ENCODE results near the gene CYP4F8.

The CYP4F8 gene

GRCh38 chr19:15614507-15615379 lies at the start of gene CYP4F8:
Gene CYP4F8, plus strand, starts transcription at chr19:15615218. Its CDS starts 399 bp downstream, at chr19:15615617.
- TF ChIP-seq, protein P1, sequence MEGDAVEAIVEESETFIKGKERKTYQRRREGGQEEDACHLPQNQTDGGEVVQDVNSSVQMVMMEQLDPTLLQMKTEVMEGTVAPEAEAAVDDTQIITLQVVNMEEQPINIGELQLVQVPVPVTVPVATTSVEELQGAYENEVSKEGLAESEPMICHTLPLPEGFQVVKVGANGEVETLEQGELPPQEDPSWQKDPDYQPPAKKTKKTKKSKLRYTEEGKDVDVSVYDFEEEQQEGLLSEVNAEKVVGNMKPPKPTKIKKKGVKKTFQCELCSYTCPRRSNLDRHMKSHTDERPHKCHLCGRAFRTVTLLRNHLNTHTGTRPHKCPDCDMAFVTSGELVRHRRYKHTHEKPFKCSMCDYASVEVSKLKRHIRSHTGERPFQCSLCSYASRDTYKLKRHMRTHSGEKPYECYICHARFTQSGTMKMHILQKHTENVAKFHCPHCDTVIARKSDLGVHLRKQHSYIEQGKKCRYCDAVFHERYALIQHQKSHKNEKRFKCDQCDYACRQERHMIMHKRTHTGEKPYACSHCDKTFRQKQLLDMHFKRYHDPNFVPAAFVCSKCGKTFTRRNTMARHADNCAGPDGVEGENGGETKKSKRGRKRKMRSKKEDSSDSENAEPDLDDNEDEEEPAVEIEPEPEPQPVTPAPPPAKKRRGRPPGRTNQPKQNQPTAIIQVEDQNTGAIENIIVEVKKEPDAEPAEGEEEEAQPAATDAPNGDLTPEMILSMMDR (IDR thresholded peaks at IDR 0.05; ENCODE audit: low read length, missing control alignments): no peak
- no peak for DNase-seq (ENCODE audit: low read depth)
- no peak within 1 kb of the TSS for H3K4me3 ChIP-seq (replicated peaks; ENCODE audit: low read depth, low read length)

DNA sequence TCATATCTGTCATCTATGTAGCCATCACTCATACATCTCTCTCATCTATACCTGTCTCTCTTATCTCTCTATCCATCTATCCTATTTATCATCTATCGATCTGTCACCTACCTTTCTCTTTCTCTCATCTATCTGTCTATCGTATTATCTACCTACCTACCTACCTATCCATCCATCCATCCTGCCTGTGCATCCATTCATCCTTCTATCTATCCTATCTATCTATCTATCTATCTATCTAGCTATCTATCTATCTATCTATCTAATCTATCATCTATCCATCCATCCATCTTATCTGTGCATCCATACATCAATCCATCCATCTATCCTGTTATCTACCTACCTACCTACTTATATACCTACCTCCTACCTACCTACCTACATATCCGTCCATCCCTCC lies 44.6 kb upstream of the CYP4F8 start:
- DNase-seq (ENCODE audit: low read depth): no peak
- no peak overlapping the region for H3K4me3 ChIP-seq (replicated peaks; ENCODE audit: low read depth, low read length)
- TF ChIP-seq, protein P1 (IDR thresholded peaks at IDR 0.05; ENCODE audit: low read length, missing control alignments): no peak

DNA sequence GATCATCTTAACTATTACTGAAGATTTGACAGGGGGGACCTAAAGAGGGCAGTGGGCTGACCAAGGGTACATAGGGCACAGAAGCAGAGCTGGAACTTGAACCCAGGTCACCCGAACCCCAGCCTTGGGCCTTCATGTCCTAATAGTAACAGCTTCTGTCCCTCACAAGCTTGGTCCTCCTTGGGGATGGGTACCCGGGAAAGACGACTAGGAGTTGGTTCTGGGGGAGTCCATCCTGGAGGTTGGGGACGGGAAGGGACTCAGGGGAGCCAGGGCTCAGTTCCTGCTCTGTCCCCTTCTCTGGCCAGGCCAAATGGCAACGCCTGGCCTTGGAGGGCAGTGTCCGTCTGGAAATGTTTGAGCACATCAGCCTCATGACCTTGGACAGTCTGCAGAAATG lies 39.6 kb upstream of the CYP4F8 start:
- TF ChIP-seq, protein P1 (IDR thresholded peaks at IDR 0.05; ENCODE audit: low read length, missing control alignments): no peak
- H3K4me3 ChIP-seq (replicated peaks; ENCODE audit: low read depth, low read length): no peak overlapping the region
- no peak for DNase-seq (ENCODE audit: low read depth)

- TF ChIP-seq, protein P1 (IDR thresholded peaks at IDR 0.05; ENCODE audit: low read length, missing control alignments): no peak
- no peak for DNase-seq (ENCODE audit: low read depth)
- no peak overlapping the region for H3K4me3 ChIP-seq (replicated peaks; ENCODE audit: low read depth, low read length)
Measured at GRCh38 chr19:15576526-15577156, 38.4 kb upstream of the CYP4F8 start.

DNA sequence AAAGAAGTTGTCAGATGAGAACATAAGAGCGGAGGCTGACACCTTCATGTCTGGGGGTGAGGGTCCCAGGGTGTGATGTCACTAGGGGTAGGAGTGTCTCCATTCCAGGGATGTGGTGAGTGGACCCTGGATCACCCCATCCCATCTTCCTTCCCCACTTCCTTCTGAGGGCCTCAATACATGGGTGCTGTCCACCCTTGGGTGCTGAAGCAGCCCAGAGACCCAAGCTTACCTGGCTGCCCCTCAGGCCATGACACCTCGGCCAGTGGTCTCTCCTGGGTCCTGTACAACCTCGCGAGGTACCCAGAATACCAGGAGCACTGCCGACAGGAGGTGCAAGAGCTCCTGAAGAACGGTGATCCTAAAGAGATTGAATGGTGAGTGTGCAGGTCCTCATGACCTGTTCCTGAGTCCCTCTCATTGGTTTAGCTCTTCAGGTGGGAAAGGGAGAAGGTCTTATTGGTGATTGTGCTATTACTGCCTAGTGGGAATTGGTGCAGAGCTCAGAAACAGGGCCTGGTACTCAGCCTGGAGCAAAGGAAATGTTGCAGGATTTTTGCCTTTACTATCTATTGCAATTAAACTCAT lies 37.7 kb upstream of the CYP4F8 start:
- DNase-seq (ENCODE audit: low read depth): no peak
- TF ChIP-seq, protein P1 (IDR thresholded peaks at IDR 0.05; ENCODE audit: low read length, missing control alignments): no peak
- H3K4me3 ChIP-seq (replicated peaks; ENCODE audit: low read depth, low read length): no peak overlapping the region

GRCh38 chr19:15583346-15583745 lies 31.7 kb upstream of the CYP4F8 start:
- no peak overlapping the region for H3K4me3 ChIP-seq (replicated peaks; ENCODE audit: low read depth, low read length)
- DNase-seq (ENCODE audit: low read depth): no peak
- TF ChIP-seq, protein P1 (IDR thresholded peaks at IDR 0.05; ENCODE audit: low read length, missing control alignments): no peak
